GM20000 (cell line): Measurements from ENCODE around the gene SPINK8.

ENCODE experiments used
- DNase-seq: peaks from one replicate; pipeline ENCODE4 v3.0.0; 2012; ENCODE audit warnings: low spot score
- TF ChIP-seq, protein P1 (sequence below): IDR thresholded peaks from 2 replicates; pipeline ENCODE4 v1.5.1; 2012; ENCODE audit warnings: mild to moderate bottlenecking, control low read depth; ENCODE audit errors: extremely low read depth, missing control alignments

The SPINK8 gene

DNA sequence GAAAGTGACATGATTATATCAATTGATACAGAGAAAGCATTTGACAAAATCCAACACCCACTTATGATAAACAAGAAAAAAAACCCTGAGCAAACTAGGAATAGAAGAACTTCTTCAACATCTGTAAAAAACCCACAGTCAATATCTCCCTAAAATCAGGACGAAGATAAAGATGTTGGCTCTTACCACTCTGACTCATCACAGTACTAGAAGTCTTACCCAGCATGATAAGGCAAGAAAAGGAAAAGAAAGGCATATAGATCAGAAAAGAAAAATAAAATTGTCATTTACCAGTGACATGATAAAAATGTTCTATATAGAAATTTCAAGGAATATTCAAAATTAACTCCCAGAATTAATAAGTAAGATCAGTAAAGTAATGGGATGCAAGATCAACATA lies 31.4 kb upstream of the SPINK8 start:
- DNase-seq = no peak
- TF ChIP-seq, protein P1, sequence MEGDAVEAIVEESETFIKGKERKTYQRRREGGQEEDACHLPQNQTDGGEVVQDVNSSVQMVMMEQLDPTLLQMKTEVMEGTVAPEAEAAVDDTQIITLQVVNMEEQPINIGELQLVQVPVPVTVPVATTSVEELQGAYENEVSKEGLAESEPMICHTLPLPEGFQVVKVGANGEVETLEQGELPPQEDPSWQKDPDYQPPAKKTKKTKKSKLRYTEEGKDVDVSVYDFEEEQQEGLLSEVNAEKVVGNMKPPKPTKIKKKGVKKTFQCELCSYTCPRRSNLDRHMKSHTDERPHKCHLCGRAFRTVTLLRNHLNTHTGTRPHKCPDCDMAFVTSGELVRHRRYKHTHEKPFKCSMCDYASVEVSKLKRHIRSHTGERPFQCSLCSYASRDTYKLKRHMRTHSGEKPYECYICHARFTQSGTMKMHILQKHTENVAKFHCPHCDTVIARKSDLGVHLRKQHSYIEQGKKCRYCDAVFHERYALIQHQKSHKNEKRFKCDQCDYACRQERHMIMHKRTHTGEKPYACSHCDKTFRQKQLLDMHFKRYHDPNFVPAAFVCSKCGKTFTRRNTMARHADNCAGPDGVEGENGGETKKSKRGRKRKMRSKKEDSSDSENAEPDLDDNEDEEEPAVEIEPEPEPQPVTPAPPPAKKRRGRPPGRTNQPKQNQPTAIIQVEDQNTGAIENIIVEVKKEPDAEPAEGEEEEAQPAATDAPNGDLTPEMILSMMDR = no peak

DNA sequence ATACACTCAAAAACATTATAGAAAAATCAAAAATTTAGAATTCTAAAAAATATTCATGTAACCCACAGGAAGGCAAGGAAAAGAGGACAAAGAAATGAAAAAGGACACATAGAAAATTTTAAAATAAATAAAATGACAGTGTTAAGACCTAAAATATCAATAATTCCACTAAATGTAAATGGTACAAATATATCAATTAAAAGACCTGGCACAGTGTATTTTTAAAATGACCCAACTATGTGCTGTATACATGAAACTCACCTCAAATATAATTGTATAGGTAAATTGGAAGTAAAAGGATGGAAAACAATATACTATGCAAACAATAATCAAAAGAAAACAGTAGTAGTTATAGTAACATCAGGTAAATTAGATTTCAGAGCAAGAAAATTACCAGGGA lies 28.5 kb upstream of the SPINK8 start:
- no peak for DNase-seq
- TF ChIP-seq, protein P1 = no peak

DNA sequence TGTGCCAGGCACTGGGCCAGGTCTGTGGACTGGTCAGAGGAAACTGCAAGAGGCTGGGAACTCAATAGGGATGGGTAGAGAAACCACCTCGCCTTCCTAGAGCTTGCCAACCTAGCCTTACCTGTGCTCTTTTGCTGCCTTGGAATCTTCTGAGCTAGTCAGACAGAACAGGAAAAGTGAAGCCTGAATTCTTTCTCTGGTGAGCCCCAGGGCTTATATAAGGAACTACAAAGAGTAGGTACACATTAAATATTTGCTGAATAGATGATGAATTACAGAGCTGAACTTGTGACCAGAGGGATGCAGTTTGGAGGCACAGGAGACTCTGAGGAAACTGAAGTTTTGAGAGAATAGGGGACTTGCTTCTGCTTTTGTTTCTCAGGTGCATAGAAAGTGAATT lies 23.0 kb upstream of the SPINK8 start:
- TF ChIP-seq, protein P1 = no peak
- DNase-seq = no peak

DNA sequence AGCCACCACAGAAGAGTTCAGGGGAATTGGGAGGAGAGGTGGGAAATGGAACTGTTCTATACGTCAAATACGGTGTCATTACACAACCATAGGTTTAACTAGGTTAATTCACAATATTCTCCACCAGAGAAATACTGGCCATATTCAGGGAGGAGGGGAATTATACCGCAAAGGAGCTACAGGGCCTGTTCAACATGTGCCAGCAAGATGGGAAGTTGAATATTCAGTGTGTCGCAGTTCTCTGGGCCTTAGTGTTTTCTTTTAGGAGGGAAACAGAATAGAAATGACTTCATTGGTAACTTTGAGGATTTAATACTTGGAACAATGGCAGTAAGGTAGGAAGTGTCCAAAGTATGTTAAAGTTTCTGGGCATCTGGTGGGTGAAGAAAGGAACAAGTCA lies 20.5 kb upstream of the SPINK8 start:
- no peak for DNase-seq
- TF ChIP-seq, protein P1 = no peak

DNA sequence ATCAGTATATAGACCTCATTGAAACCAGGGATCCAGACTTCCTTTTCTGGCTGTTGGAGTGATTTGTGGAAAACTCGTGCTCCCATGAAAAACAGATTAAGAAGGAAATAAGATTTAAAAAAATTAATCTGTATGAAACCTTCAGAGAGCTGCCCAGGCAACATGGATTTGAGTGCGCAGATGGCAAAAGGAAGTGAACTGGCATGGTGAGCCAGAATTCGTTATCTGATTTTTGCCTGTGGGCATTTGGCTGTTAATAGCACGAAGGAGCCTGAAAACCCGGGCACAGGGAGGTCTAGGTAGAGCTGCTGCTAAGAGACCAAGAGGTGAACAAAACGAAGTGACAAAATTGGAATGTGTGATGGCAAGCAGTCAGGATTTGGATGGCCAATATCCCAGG lies 19.1 kb upstream of the SPINK8 start:
- DNase-seq = no peak
- TF ChIP-seq, protein P1 = no peak

DNA sequence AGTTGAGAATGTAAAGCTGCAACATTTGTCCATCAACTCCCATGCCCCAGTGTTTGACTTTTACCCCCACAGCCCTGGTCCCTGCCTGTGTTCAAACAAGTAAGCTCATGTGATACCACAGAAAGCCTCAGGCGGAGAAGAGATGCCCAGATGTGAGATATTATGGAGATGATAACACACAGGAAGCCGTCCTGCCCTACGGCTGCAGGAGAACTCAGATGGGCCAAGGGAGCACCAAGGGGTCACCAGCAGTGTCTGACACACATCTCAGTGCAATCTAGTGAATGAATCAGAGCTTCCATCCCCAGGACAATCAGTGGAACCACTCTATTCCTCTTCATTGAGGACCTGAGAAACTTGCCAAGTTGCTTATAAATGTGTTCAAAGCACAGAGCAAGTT lies 14.0 kb upstream of the SPINK8 start:
- no peak for DNase-seq

DNA sequence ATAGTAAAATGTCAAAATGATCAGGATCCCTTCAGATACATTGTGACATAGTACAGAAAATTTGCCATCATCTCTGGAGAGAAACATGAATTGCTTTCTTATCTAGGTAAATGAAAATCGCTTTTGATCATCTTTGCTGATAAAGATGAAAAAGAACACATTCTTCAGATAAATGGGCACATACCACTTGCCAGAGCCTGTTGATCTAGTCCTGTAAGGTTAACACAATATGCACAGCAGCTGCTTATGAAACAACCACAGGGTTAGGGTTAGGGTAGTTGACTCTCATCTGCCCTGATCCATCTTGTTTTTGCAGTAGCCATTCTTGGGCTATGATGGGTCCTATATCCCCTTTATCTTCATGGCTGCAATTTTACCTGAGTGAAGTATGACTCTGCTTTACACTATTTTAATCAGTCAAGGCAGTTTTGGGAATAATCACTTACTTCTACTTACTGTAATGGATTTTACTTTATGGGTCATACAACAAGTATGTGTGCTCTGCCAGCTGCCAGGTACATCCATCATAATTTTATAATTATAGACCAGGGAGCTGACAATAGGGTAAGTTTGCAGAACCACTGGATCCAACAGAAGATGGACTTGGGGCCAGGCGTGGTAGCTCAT lies 12.6 kb upstream of the SPINK8 start:
- no peak for DNase-seq
- TF ChIP-seq, protein P1 = no peak

More for the DNA sequence above, 14.0 kb upstream of the SPINK8 start:
- TF ChIP-seq, protein P1 = no peak
